Smooth muscle cell (in vitro differentiated cells): ENCODE data around the gene ZNF780B. TPM values are rescaled to one million over a fixed set of nuclear protein-coding genes. Genes with fewer than 3 reads are reported as not detected.
"Not testable (repeated sequence)": the region's sequence is repeated elsewhere in the genome, so short reads cannot be mapped to it uniquely, and the experiment has no call there.

Source experiments
- DNase-seq: peaks from one replicate; lab custom pipeline; 2025; ENCODE audit not compliant: unreplicated experiment; lab: John Stamatoyannopoulos, UW
- H2AFZ ChIP-seq: fragments of 200-600 bp; sonication (generic); 2 replicates; pipeline ENCODE4 v1.6.0; 2016; ENCODE audit warnings: antibody characterized with exemption, low read depth, mild to moderate bottlenecking
- H3F3A ChIP-seq: fragments of 200-600 bp; sonication (generic); 2 replicates; pipeline ENCODE4 v1.6.0; 2017; ENCODE audit warnings: antibody characterized with exemption, low read depth
- H3K27ac ChIP-seq: fragments of 200-600 bp; sonication (generic); 2 replicates; pipeline ENCODE4 v1.5.1; 2016; ENCODE audit warnings: low read depth, mild to moderate bottlenecking
- H3K27me3 ChIP-seq: fragments of 200-600 bp; sonication (generic); 2 replicates; pipeline ENCODE4 v1.6.1; 2016; ENCODE audit warnings: low read depth, mild to moderate bottlenecking
- H3K36me3 ChIP-seq: fragments of 200-600 bp; sonication (generic); 2 replicates; pipeline ENCODE4 v1.5.1; 2016; ENCODE audit warnings: low read depth
- H3K4me1 ChIP-seq: fragments of 200-600 bp; sonication (generic); 2 replicates; pipeline ENCODE4 v1.5.1; 2016; ENCODE audit warnings: low read depth
- H3K4me2 ChIP-seq: fragments of 200-600 bp; sonication (generic); 2 replicates; pipeline ENCODE4 v1.6.0; 2016; ENCODE audit warnings: mild to moderate bottlenecking
- H3K4me3 ChIP-seq: fragments of 200-600 bp; sonication (generic); 2 replicates; pipeline ENCODE4 v1.5.1; 2016; ENCODE audit warnings: mild to moderate bottlenecking
- H3K79me2 ChIP-seq: fragments of 200-600 bp; sonication (generic); 2 replicates; pipeline ENCODE4 v1.6.0; 2016; ENCODE audit warnings: low read depth, mild to moderate bottlenecking
- H3K9ac ChIP-seq: fragments of 200-600 bp; sonication (generic); 2 replicates; pipeline ENCODE4 v1.6.0; 2016; ENCODE audit warnings: low read depth
- H3K9me3 ChIP-seq: fragments of 200-600 bp; sonication (generic); replicated peaks from 2 replicates; pipeline ENCODE4 v1.5.1; 2016; ENCODE audit warnings: low read depth
- H4K20me1 ChIP-seq: fragments of 200-600 bp; sonication (generic); 2 replicates; pipeline ENCODE4 v1.6.0; 2016; ENCODE audit warnings: low read depth
- CTCF ChIP-seq: fragments of 200-600 bp; sonication (generic); IDR thresholded peaks from 2 replicates; pipeline ENCODE4 v1.5.1; 2017; ENCODE audit warnings: borderline replicate concordance, mild to moderate bottlenecking, antibody characterized with exemption; ENCODE audit not compliant: insufficient read depth, poor library complexity, severe bottlenecking
- WGBS: methylation state at CpG from one replicate; pipeline ENCODE4 v1.1.7; 2016; ENCODE audit warnings: low lambda C conversion rate; 5-methylcytosine and 5-hydroxymethylcytosine counted together
- polyA plus RNA-seq: library from polyadenylated mRNA; unstranded; fragments of >200 nt; fragmentation: Nextera tagmentation; extraction: Ambion mirVana; gene quantifications from 2 replicates; pipeline ENCODE4 v1.2.1, GENCODE V29; 2016
- total RNA-seq: library from RNA; depleted of rRNA; stranded (reverse); fragments of >200 nt; gene quantifications from 2 replicates; pipeline ENCODE4 v1.2.3, GENCODE V29; 2014

Gene ZNF780B
- total and polyA plus RNA-seq, 2 experiments from 2014 or later = 1.4 to 12.9 TPM

GRCh38 chr19:40053491-40053890, 2.5 kb downstream of the ZNF780B start:
- TF ChIP-seq CTCF = no peak
- Histone ChIP-seq H2AFZ (no peak overlapping the region), H3K36me3 (peaks cover 9% of the 10 kb centered on the region), H4K20me1 (no peaks in the 10 kb centered on the region), H3K9me3 (no peaks in the 10 kb centered on the region), H3F3A (no peaks in the 10 kb centered on the region), H3K9ac (no peak overlapping the region), H3K79me2 (peaks cover 40% of the 10 kb centered on the region), H3K4me1 (peaks cover 7% of the 10 kb centered on the region), H3K4me3 (no peak overlapping the region), H3K27ac (no peak overlapping the region), H3K27me3 (no peaks in the 10 kb centered on the region), H3K4me2 (no peak overlapping the region)
- 98% methylated on average over 2 of the region's 2 CpGs for WGBS
- no peak for DNase-seq

- WGBS = 100% methylated on average over 1 of the region's 1 CpG
- Histone ChIP-seq H3K36me3 (peaks cover 34% of the 10 kb centered on the region), H3K9me3 (peaks cover 29% of the 10 kb centered on the region)
- not testable (repeated sequence) for H3K4me1 ChIP-seq, DNase-seq, H3F3A ChIP-seq, H2AFZ ChIP-seq, H3K27me3 ChIP-seq, H3K79me2 ChIP-seq, H3K4me2 ChIP-seq, H3K9ac ChIP-seq, H3K27ac ChIP-seq, H4K20me1 ChIP-seq, H3K4me3 ChIP-seq
These were observed 14.3 kb downstream of the ZNF780B start for GRCh38 chr19:40041718-40042117.

GRCh38 chr19:40038047-40038446, 18.0 kb downstream of the ZNF780B start:
- not testable (repeated sequence) for H3K4me3 ChIP-seq, H3K4me1 ChIP-seq, DNase-seq, H3K36me3 ChIP-seq, H3K79me2 ChIP-seq, H3K27ac ChIP-seq, H3K9ac ChIP-seq, H4K20me1 ChIP-seq, H2AFZ ChIP-seq, H3K4me2 ChIP-seq, H3K27me3 ChIP-seq
- H3F3A ChIP-seq = peaks cover 10% of the 10 kb centered on the region
- peaks cover 35% of the 10 kb centered on the region for H3K9me3 ChIP-seq
- 91% methylated on average over 3 of the region's 3 CpGs for WGBS

- H3K27me3 ChIP-seq = no peaks in the 10 kb centered on the region
- peaks cover 10% of the 10 kb centered on the region for H3F3A ChIP-seq
- no peak overlapping the region for H3K9ac ChIP-seq
- no peak overlapping the region for H3K27ac ChIP-seq
- TF ChIP-seq CTCF = no peak
- no peak for DNase-seq
- no peaks in the 10 kb centered on the region for H3K79me2 ChIP-seq
- no peak overlapping the region for H2AFZ ChIP-seq
- H3K4me1 ChIP-seq = no peaks in the 10 kb centered on the region
- peaks cover 45% of the 10 kb centered on the region for H3K9me3 ChIP-seq
- peaks cover 6% of the 10 kb centered on the region for H3K36me3 ChIP-seq
- H3K4me2 ChIP-seq = no peak overlapping the region
- 91% methylated on average over 4 of the region's 4 CpGs for WGBS
- H3K4me3 ChIP-seq = no peak overlapping the region
- no peaks in the 10 kb centered on the region for H4K20me1 ChIP-seq
These were observed 20.0 kb downstream of the ZNF780B start for GRCh38 chr19:40035996-40036395.

GRCh38 chr19:40033989-40034560, 22.0 kb downstream of the ZNF780B start:
- Histone ChIP-seq H3K9me3 (peaks cover 52% of the 10 kb centered on the region), H3K79me2 (no peaks in the 10 kb centered on the region), H3K4me2 (no peak overlapping the region), H2AFZ (no peak overlapping the region), H3K4me3 (no peak overlapping the region), H3F3A (peaks cover 10% of the 10 kb centered on the region), H3K36me3 (peaks cover 6% of the 10 kb centered on the region), H3K27me3 (no peaks in the 10 kb centered on the region), H3K9ac (no peak overlapping the region), H4K20me1 (no peaks in the 10 kb centered on the region), H3K27ac (no peak overlapping the region), H3K4me1 (no peaks in the 10 kb centered on the region)
- no peak for TF ChIP-seq CTCF
- DNase-seq = no peak
- WGBS = 95% methylated on average over 2 of the region's 2 CpGs
